ENCODE data around the gene SYS1. TPM values are rescaled to one million over a fixed set of nuclear protein-coding genes. Genes with fewer than 3 reads are reported as not detected.
A peak's percentile ranks its signal among the peaks of the same experiment; 100 is the strongest.

Gene SYS1
- total RNA-seq, 1 experiment from 2014 or later, result 28.9 TPM

- DNase-seq (ENCODE audit: low read depth), result no peak
Observed at GRCh38 chr20:45378191-45378590, 15.2 kb downstream of the SYS1 start, which contains the start of gene TP53TG5. TP53TG5 (minus strand) TSS chr20:45378325; CDS start chr20:45378236, 89 bp downstream.

DNA sequence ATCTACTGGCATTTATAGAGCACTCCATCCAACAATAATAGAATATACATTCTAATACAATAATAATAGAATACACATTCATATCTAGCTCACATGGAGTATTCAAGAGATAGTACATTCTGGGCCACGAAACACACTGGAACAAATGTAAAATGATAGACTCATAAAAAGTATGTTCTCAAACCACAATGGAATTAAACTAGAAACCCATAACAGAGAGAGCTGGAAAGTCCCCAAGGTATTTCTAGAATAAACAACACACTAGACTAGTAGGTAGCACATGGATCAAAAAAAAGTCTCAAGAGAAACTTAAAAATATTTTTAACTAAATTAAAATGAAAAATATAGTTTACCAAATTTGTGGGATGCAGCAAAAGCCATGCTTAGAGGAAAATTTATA, 24.3 kb downstream of the SYS1 start:
- DNase-seq (ENCODE audit: low read depth), result no peak

- no peak for DNase-seq (ENCODE audit: low read depth)
Observed at GRCh38 chr20:45390931-45391330, 28.0 kb downstream of the SYS1 start.

- DNase-seq (ENCODE audit: low read depth), result no peak
Observed at GRCh38 chr20:45391559-45391958, 28.6 kb downstream of the SYS1 start.

DNA sequence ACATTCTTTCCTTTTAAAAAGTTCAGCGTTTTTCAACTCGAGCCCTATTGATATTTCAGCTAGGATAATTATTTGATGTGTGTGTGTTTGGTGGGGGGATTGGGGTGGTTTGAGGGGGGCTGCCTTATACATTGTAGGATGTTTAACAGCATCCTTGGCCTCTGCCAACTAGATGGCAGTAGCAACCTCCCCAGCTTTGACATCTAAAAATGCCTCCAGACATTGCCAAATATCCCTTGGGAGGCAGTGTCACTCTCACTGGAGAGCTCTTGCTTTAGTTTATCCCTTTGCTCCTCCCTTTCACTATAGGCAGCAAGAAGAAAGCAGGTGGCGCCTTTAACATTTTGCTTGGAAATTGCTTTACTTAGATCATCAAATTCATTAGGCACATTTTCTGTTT, 29.8 kb downstream of the SYS1 start:
- no peak for DNase-seq (ENCODE audit: low read depth)

DNA sequence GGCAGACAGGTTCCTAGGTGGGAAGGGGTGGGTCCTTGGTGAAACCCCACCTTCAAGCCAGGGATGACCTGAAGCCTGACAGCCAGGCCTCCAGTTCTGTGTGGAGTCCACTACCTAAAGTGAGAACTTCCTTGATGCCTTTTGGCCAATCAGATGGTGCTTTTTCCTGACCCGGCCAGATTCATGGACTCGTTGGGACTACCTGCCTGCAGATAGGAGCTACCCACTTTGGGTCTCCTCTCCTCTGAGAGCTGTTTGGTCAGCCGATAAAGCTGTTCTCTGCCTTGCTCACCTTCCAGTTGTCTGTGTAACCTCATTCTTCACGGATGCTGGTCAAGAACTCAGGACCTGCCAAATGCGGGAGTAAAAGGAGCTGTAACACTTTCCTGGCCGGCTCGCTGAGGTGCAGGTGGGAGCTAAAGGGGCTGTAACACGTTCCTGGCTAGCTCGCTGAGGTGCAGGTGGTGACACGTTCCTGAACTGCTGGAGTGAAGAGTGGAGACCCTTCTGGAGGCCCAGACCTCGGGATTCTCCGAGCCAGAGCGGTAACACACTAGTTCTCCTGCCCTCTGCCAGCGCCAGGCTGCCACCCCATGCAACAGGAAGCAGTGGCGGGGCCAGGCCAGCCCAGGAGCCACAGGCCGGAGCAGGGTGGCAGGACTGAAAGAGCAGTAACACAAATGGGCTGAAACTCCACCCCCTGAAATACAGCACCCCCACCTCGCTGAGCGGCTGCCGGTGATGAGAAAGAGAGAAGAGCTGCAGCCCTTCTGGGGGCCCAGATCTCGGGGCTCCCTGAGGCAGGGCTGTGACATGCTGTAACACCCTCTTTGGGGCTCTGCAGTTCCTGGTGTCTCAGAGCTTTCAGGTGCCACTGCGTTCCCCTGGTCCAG, 31.5 kb downstream of the SYS1 start:
- DNase-seq (ENCODE audit: low read depth), result no peak

DNA sequence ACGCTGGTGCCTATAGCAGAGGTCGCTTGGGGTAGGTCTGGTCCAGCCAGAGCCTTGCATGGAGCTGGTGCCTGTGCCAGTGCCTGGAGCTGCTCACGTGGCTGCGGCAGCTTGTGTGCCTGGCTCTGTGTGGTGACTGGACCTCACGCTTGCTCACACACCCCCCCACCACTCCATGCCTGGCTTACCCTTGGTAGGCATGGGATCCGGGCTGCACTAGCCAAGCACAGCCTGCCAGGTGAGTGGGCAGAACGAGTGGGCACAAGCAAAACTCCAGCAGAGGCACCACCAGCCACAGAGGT, 32.1 kb downstream of the SYS1 start:
- no peak for DNase-seq (ENCODE audit: low read depth)

DNA sequence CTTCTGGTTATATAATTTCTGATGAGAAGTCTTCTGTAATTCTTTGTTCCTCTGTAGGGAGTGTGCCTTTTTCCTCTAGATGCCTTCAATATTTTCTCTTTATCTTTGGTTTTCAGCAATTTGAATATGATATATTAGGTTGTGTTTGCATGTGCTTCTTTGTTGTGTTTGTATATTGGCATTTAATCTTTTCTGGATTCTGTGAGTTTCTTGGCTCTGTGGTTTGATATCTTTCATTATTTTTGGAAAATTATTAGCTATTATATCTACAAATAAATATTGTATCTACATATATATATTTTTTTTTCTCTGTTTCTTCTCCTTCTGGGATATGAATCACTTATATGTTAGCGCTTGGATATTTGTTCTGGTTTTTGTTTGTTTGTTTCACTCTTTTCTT, 36.1 kb downstream of the SYS1 start:
- DNase-seq (ENCODE audit: low read depth), result no peak

GRCh38 chr20:45400346-45401031, 37.5 kb downstream of the SYS1 start:
- no peak for DNase-seq (ENCODE audit: low read depth)

- DNase-seq (ENCODE audit: low read depth), result no peak
Observed at GRCh38 chr20:45402946-45403345, 40.0 kb downstream of the SYS1 start.

- DNase-seq (ENCODE audit: low read depth), result no peak
Observed at GRCh38 chr20:45404438-45404837, 41.5 kb downstream of the SYS1 start.

DNA sequence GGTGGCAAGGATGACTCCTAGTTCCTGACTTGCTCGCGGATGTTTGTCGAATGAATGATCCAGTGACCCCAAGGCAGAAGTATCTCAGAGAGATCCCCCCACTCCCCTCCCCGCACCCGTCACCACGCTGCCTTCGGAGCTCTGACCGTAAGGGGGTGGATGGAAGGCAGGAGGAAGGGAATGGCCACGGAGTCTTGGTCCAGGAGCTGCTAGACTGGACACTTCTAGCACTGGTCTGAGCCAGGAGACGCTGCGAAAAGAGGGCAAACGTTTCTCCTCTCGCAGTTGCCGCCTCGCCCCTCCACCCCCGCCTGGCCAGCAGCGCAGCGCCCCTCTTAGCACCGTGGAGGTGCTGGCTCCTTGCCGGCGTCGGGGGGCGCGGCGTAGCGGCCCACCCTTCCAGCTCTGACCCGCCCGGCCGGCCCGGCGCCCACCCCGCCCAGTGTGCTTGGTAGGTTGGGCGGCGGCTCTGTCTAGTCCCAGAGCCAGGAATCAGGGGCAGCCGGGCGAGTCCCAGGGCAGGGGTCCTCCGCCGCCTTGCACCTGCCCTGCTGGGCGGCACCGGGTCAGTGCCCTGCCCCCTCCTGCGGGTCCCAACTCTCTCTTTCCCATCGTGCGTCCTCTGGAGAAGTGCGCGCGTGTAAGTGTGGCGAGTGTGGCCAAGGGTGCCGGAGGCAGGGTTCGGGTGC, 42.8 kb downstream of the SYS1 start:
- DNase-seq (ENCODE audit: low read depth), result no peak

- DNase-seq (ENCODE audit: low read depth), result peak; percentile 39
Observed at GRCh38 chr20:45406260-45407066, 43.5 kb downstream of the SYS1 start.

- no peak for DNase-seq (ENCODE audit: low read depth)
Observed at GRCh38 chr20:45407067-45407745, 44.2 kb downstream of the SYS1 start.

DNA sequence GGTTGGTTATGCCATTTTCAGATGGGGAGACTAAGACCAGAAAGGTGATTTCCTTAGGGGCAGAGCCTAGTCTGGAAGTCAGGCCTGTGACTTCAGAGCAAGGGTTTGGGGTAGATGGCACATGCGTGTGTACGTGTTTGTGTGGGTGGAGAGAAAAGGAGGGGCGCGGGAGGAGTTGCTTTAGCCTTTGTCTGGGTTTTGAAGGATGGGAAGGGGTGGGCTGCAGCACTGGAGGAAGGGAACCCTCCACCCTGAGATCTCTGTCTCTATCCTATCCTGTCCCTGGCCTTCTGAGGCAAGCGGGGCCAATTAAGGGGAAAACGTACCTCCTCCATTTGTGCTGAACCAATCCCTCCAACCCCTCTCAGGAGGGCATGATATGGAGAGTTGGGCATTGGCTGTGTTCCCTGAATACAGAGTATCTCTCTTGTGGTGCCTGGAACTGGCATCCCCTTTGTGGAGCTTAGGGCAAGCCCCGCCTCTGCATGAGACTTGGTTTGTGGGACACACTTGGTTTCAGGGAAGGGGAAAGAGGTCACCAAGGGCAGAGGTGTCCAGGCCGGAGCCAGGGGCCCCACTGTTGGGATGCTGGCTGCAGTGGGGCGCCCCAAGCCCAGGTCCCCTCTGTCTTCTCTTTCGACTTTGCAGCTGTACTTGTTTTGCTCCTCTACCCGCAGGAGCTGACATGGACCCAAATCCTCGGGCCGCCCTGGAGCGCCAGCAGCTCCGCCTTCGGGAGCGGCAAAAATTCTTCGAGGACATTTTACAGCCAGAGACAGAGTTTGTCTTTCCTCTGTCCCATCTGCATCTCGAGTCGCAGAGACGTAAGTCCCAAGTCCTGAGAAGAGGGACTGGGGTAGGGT, 45.1 kb downstream of the SYS1 start, which contains the start of gene DBNDD2:
DBNDD2 (plus strand) TSS at position 507 of the 863 bp plus-strand sequence; CDS start at position 686, 179 bp downstream.
- no peak for DNase-seq (ENCODE audit: low read depth)

GRCh38 chr20:45408646-45409213, 45.8 kb downstream of the SYS1 start:
- DNase-seq (ENCODE audit: low read depth), result no peak

DNA sequence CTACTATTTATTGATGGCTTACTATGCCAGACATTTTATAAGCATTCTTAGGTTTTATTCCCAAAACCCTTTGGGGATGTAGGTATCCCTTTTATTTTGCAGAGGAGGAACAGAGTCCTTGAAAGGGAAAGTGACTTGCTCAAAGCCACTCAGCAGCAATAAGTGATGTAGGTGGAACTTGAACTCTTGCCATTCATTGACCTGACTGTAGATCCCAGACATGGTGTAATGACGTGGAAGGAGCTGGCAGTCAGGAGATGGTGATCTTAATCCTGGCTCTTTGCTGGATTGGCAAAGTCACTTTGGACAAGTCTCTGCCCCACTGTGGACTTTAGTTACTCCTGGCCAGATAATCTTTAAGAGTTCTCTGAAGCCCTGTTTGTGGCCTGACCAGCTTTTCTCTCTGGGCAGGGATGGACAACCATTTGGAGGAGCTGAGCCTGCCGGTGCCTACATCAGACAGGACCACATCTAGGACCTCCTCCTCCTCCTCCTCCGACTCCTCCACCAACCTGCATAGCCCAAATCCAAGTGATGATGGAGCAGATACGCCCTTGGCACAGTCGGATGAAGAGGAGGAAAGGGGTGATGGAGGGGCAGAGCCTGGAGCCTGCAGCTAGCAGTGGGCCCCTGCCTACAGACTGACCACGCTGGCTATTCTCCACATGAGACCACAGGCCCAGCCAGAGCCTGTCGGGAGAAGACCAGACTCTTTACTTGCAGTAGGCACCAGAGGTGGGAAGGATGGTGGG, 46.7 kb downstream of the SYS1 start:
- DNase-seq (ENCODE audit: low read depth), result no peak

- no peak for DNase-seq (ENCODE audit: low read depth)
Observed at GRCh38 chr20:45410887-45411286, 47.9 kb downstream of the SYS1 start.

- DNase-seq (ENCODE audit: low read depth), result no peak
Observed at GRCh38 chr20:45412653-45413052, 49.7 kb downstream of the SYS1 start.

Data from HT1080 (cell line).